Brain microvascular endothelial cell (primary cell): Measurements from ENCODE around the gene CELF6.

Experiments used
- DNase-seq: peaks from one replicate; pipeline ENCODE4 v3.0.0-alpha.2; 2020
- H3K27ac ChIP-seq: fragments of 250-450 bp; sonication (Bioruptor Pico); 2 replicates; pipeline ENCODE4 v1.5.1; 2020; ENCODE audit warnings: mild to moderate bottlenecking, moderate library complexity
- H3K27me3 ChIP-seq: fragments of 250-450 bp; sonication (Bioruptor Pico); replicated peaks from 2 replicates; pipeline ENCODE4 v1.5.1; 2020; ENCODE audit warnings: mild to moderate bottlenecking
- H3K36me3 ChIP-seq: fragments of 250-450 bp; sonication (Bioruptor Pico); replicated peaks from 2 replicates; pipeline ENCODE4 v1.5.1; 2020; ENCODE audit warnings: mild to moderate bottlenecking
- H3K4me3 ChIP-seq: 2 replicates; pipeline ENCODE4 v1.5.1; 2011; ENCODE audit warnings: low read depth, mild to moderate bottlenecking, control low read depth, low read length, moderate library complexity
- in situ Hi-C: cut with HindIII; loops from 2 replicates; pipeline ENCODE4 v1.10.0; 2017; ENCODE audit warnings: low sequenced_read_pairs, low pct_ligation_motif_present
- TF ChIP-seq, protein P1 (sequence below): IDR thresholded peaks from 2 replicates; pipeline ENCODE4 v1.5.1; 2011; ENCODE audit warnings: low read depth, mild to moderate bottlenecking, moderate library complexity, low read length, control low read depth, inconsistent platforms; ENCODE audit errors: missing control alignments

Gene CELF6

GRCh38 chr15:72338148-72338547, 18.2 kb upstream of the CELF6 start:
- Histone ChIP-seq H3K27ac (no peak overlapping the region), H3K36me3 (no peaks in the 10 kb centered on the region), H3K4me3 (no peak overlapping the region), H3K27me3 (no peaks in the 10 kb centered on the region)
- in situ Hi-C loops, result no loop called here
- TF ChIP-seq, protein P1, sequence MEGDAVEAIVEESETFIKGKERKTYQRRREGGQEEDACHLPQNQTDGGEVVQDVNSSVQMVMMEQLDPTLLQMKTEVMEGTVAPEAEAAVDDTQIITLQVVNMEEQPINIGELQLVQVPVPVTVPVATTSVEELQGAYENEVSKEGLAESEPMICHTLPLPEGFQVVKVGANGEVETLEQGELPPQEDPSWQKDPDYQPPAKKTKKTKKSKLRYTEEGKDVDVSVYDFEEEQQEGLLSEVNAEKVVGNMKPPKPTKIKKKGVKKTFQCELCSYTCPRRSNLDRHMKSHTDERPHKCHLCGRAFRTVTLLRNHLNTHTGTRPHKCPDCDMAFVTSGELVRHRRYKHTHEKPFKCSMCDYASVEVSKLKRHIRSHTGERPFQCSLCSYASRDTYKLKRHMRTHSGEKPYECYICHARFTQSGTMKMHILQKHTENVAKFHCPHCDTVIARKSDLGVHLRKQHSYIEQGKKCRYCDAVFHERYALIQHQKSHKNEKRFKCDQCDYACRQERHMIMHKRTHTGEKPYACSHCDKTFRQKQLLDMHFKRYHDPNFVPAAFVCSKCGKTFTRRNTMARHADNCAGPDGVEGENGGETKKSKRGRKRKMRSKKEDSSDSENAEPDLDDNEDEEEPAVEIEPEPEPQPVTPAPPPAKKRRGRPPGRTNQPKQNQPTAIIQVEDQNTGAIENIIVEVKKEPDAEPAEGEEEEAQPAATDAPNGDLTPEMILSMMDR, result no peak
- DNase-seq, result no peak

GRCh38 chr15:72334842-72335241, 14.9 kb upstream of the CELF6 start:
- no peak for DNase-seq
- no peak overlapping the region for H3K27ac ChIP-seq
- in situ Hi-C loops, result no loop called here
- TF ChIP-seq, protein P1, result no peak
- no peaks in the 10 kb centered on the region for H3K27me3 ChIP-seq
- H3K36me3 ChIP-seq, result no peaks in the 10 kb centered on the region
- H3K4me3 ChIP-seq, result no peak overlapping the region

- Histone ChIP-seq H3K4me3 (no peak overlapping the region), H3K27me3 (no peaks in the 10 kb centered on the region), H3K27ac (no peak overlapping the region), H3K36me3 (no peaks in the 10 kb centered on the region)
- DNase-seq, result no peak
- in situ Hi-C loops, result no loop called here
- TF ChIP-seq, protein P1, result no peak
Measured at GRCh38 chr15:72331021-72331420, 11.1 kb upstream of the CELF6 start.

- TF ChIP-seq, protein P1, result no peak
- no peak overlapping the region for H3K4me3 ChIP-seq
- no peak for DNase-seq
- H3K27me3 ChIP-seq, result peaks cover 3% of the 10 kb centered on the region
- H3K36me3 ChIP-seq, result no peaks in the 10 kb centered on the region
- no peak overlapping the region for H3K27ac ChIP-seq
- in situ Hi-C loops, result no loop called here
Measured at GRCh38 chr15:72323752-72324151, 3.8 kb upstream of the CELF6 start.

DNA sequence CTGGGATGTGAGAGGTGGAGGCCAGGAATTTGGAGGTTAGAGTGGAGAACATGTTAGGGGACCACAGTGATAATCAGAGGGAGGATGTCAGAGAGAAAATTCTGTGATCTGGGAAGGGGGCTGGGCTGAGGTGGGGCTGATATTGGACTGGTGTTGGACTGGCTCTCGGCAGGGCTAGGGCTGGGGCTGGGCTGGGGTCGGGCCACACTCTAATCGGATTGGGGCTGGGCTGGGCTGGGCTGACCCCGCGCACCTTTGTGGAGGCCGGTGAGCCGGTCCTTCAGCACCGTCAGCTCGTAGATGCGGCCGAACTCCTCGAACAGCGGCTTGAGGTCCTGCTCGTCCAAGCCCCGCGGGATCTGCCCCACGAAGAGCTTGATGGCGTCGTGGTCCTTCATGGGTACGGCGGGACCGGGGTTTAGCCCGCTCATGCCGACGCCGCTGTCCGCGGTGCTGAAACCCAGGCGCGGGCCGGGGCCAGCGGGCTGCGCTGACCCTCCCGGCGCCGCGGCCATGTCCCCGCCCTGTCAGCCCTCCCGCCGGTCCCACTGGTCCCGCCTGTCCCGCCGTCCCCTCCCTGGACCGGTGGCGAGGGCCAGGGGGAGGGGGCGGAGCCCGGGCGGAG, 485 bp downstream of the CELF6 start:
- DNase-seq, result peak; percentile 13
- no peak overlapping the region for H3K4me3 ChIP-seq

More for the DNA sequence above, 485 bp downstream of the CELF6 start:
- in situ Hi-C loops, result no loop called here
- TF ChIP-seq, protein P1, result no peak
- no peaks in the 10 kb centered on the region for H3K36me3 ChIP-seq
- no peak overlapping the region for H3K27ac ChIP-seq
- peaks cover 6% of the 10 kb centered on the region for H3K27me3 ChIP-seq
